HEK293T (cell line): ENCODE data around the gene MGMT.

Experiments
- ARNT ChIP-seq: fragments of 450-650 bp; IDR thresholded peaks from 2 replicates; pipeline ENCODE4 v1.6.1; 2017; ENCODE audit warnings: mild to moderate bottlenecking
- BHLHE40 ChIP-seq: fragments of 450-650 bp; IDR thresholded peaks from 2 replicates; pipeline ENCODE4 v1.6.1; 2016; ENCODE audit warnings: mild to moderate bottlenecking, moderate library complexity, borderline replicate concordance
- CTBP1 ChIP-seq: fragments of 450-650 bp; IDR thresholded peaks from 2 replicates; pipeline ENCODE4 v1.6.1; 2016; ENCODE audit warnings: borderline replicate concordance
- ELF4 ChIP-seq: fragments of 450-650 bp; IDR thresholded peaks from 2 replicates; pipeline ENCODE4 v1.6.1; 2017; ENCODE audit warnings: antibody characterized with exemption
- FOXA1 ChIP-seq: fragments of 450-650 bp; IDR thresholded peaks from 2 replicates; pipeline ENCODE4 v1.6.1; 2016; ENCODE audit warnings: mild to moderate bottlenecking
- FOXK2 ChIP-seq: fragments of 450-650 bp; IDR thresholded peaks from 2 replicates; pipeline ENCODE4 v1.6.1; 2016; ENCODE audit warnings: mild to moderate bottlenecking
- HDGF ChIP-seq: fragments of 450-650 bp; IDR thresholded peaks from 2 replicates; pipeline ENCODE4 v1.6.1; 2017; ENCODE audit warnings: antibody characterized with exemption, borderline replicate concordance
- PKNOX1 ChIP-seq: fragments of 450-650 bp; IDR thresholded peaks from 2 replicates; pipeline ENCODE4 v1.6.1; 2016
- SP1 ChIP-seq: fragments of 450-650 bp; IDR thresholded peaks from 2 replicates; pipeline ENCODE4 v1.6.1; 2017
- SUZ12 ChIP-seq: fragments of 450-650 bp; IDR thresholded peaks from 2 replicates; pipeline ENCODE4 v1.6.1; 2016; ENCODE audit warnings: mild to moderate bottlenecking
- TARDBP ChIP-seq: fragments of 450-650 bp; IDR thresholded peaks from 2 replicates; pipeline ENCODE4 v1.6.1; 2016

- TF ChIP-seq PKNOX1 (no peak), TARDBP (no peak), FOXK2 (no peak), BHLHE40 (no peak), HDGF (no peak), SP1 (no peak), ELF4 (no peak), FOXA1 (no peak), SUZ12 (no peak), ARNT (no peak), CTBP1 (no peak)
Measured at GRCh38 chr10:129528376-129528978, 61.4 kb downstream of the MGMT start.
